PFSK-1 (cell line): Measurements from ENCODE around the gene KRT9.
"Not testable (repeated sequence)": the region's sequence is repeated elsewhere in the genome, so short reads cannot be mapped to it uniquely, and the experiment has no call there.

Source experiments
- FOXP2 ChIP-seq: optimal IDR thresholded peaks from 2 replicates; pipeline ENCODE3; 2011; ENCODE audit warnings: borderline replicate concordance, control low read depth, inconsistent platforms; ENCODE audit not compliant: insufficient read depth; ENCODE audit errors: extremely low read length, extremely low read depth
- POLR2AphosphoS5 ChIP-seq: IDR thresholded peaks from 2 replicates; pipeline ENCODE4 v1.6.1; 2012; ENCODE audit warnings: low read depth, mild to moderate bottlenecking, control low read depth, low read length, moderate library complexity
- REST ChIP-seq, 2 experiments: IDR thresholded peaks; 2 replicates each; pipeline versions ENCODE4 v1.6.1 to v1.8.0; 2011 to 2012; ENCODE audit warnings: low read depth in 2 of 2, low read length in 2 of 2, control low read depth in 1 of 2, inconsistent platforms in 1 of 2, mild to moderate bottlenecking in 1 of 2, moderate library complexity in 1 of 2; ENCODE audit not compliant: insufficient read depth in 1 of 2
- SIN3A ChIP-seq: IDR thresholded peaks from 2 replicates; pipeline ENCODE4 v1.6.1; 2012; ENCODE audit warnings: mild to moderate bottlenecking, low read length, moderate library complexity, borderline replicate concordance; ENCODE audit not compliant: insufficient read depth
- TAF1 ChIP-seq: IDR thresholded peaks from 2 replicates; pipeline ENCODE4 v1.6.1; 2012; ENCODE audit warnings: low read length, control low read depth, borderline replicate concordance; ENCODE audit not compliant: insufficient read depth

The KRT9 gene

GRCh38 chr17:41612376-41613160 is 40.7 kb upstream of the KRT9 start, which contains the start of gene KRT16:
TSS of gene KRT16 (minus strand) at chr17:41612767. CDS start at chr17:41612688, 79 bp downstream.
- not testable (repeated sequence) for TF ChIP-seq REST (IDR thresholded peaks at IDR 0.05; ENCODE audit: insufficient read depth in 1 of 2, low read depth in 2 of 2, low read length in 2 of 2); TAF1; SIN3A

- TF ChIP-seq POLR2AphosphoS5 (no peak), FOXP2 (no peak), REST (IDR thresholded peaks at IDR 0.05; ENCODE audit: insufficient read depth in 1 of 2, low read depth in 2 of 2, low read length in 2 of 2) (no peak), TAF1 (no peak), SIN3A (no peak)
Measured at GRCh38 chr17:41610965-41611640, 39.2 kb upstream of the KRT9 start.

GRCh38 chr17:41602524-41602923 is 30.7 kb upstream of the KRT9 start:
- no peak for TF ChIP-seq REST (IDR thresholded peaks at IDR 0.05; ENCODE audit: insufficient read depth in 1 of 2, low read depth in 2 of 2, low read length in 2 of 2)
- no peak for TF ChIP-seq POLR2AphosphoS5
- TF ChIP-seq FOXP2 = no peak
- no peak for TF ChIP-seq SIN3A
- TF ChIP-seq TAF1 = no peak

- TF ChIP-seq TAF1 (no peak), FOXP2 (no peak), SIN3A (no peak), REST (IDR thresholded peaks at IDR 0.05; ENCODE audit: insufficient read depth in 1 of 2, low read depth in 2 of 2, low read length in 2 of 2) (no peak), POLR2AphosphoS5 (no peak)
Measured at GRCh38 chr17:41600318-41600717, 28.5 kb upstream of the KRT9 start.

- TF ChIP-seq TAF1 = no peak
- no peak for TF ChIP-seq FOXP2
- TF ChIP-seq SIN3A = no peak
- no peak for TF ChIP-seq REST (IDR thresholded peaks at IDR 0.05; ENCODE audit: insufficient read depth in 1 of 2, low read depth in 2 of 2, low read length in 2 of 2)
- no peak for TF ChIP-seq POLR2AphosphoS5
Measured at GRCh38 chr17:41599680-41600079, 27.8 kb upstream of the KRT9 start.
